Measurements from ENCODE around the gene MASP1.
"Not testable (repeated sequence)": the region's sequence is repeated elsewhere in the genome, so short reads cannot be mapped to it uniquely, and the experiment has no call there.

Gene MASP1

GRCh38 chr3:187213616-187214015, 77.9 kb downstream of the MASP1 start:
- H3K4me1 ChIP-seq: no peaks in the 10 kb centered on the region
- peaks cover 3% of the 10 kb centered on the region; the same call in 1 of the 2 replicates for H3K27me3 ChIP-seq (ENCODE audit: low read depth)
- H3K9me3 ChIP-seq: no peaks in the 10 kb centered on the region
- no peak overlapping the region for H3K4me3 ChIP-seq
- DNase-seq (ENCODE audit: low spot score in 2 of 2): no peak
- no peaks in the 10 kb centered on the region for H3K36me3 ChIP-seq (replicated peaks)
- in situ Hi-C loops (cut with MboI; ENCODE audit: low sequenced_read_pairs): no loop called here

DNA sequence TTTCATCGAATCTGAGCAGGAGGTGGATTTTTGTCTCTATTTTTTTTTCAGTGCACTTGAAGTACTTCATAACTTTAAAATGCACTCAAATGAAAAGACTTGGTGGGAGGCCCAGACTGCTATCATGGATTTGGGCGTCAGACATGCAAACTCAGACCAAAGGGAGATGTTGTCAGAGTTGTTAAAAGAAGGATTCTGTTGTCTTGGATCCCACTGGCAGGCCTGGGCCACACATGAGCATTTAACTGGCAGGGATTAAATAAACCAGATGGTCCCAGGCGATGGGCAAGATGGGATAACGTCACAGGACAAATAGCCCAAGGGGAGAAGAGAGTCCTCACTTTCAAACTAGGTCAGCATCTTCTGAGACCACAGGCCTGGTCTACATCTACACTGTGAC, 78.8 kb downstream of the MASP1 start:
- Histone ChIP-seq H3K4me1 (no peaks in the 10 kb centered on the region), H3K9me3 (peaks cover 5% of the 10 kb centered on the region; the same call in 1 of the 2 replicates), H3K4me3 (no peak overlapping the region), H3K36me3 (replicated peaks) (no peaks in the 10 kb centered on the region), H3K27me3 (ENCODE audit: low read depth) (peaks cover 3% of the 10 kb centered on the region; the same call in 1 of the 2 replicates)
- no peak for DNase-seq (ENCODE audit: low spot score in 2 of 2)
- in situ Hi-C loops (cut with MboI; ENCODE audit: low sequenced_read_pairs): no loop called here

DNA sequence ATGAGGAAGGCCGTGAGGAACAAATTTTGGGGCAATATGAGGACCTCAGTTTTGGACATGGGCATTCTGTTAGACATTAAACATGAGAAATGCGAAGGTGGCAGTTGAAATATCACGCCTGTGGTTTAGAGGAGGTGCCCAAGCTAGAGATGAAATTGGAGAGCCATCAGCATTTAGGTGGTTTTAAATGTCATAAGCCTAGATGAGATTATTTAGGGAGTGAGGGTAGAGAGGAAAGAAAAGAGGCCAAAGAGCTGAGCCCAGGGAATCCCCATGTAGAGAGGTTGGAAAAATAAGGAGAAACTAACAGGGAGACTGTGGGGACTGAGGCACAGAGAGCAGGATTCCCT, 79.4 kb downstream of the MASP1 start:
- Histone ChIP-seq H3K4me1 (no peaks in the 10 kb centered on the region), H3K9me3 (peaks cover 7% of the 10 kb centered on the region), H3K4me3 (no peak overlapping the region), H3K27me3 (ENCODE audit: low read depth) (peaks cover under 1% of the 10 kb centered on the region; the same call in 1 of the 2 replicates), H3K36me3 (replicated peaks) (no peaks in the 10 kb centered on the region)
- in situ Hi-C loops (cut with MboI; ENCODE audit: low sequenced_read_pairs): no loop called here
- DNase-seq (ENCODE audit: low spot score in 2 of 2): no peak

DNA sequence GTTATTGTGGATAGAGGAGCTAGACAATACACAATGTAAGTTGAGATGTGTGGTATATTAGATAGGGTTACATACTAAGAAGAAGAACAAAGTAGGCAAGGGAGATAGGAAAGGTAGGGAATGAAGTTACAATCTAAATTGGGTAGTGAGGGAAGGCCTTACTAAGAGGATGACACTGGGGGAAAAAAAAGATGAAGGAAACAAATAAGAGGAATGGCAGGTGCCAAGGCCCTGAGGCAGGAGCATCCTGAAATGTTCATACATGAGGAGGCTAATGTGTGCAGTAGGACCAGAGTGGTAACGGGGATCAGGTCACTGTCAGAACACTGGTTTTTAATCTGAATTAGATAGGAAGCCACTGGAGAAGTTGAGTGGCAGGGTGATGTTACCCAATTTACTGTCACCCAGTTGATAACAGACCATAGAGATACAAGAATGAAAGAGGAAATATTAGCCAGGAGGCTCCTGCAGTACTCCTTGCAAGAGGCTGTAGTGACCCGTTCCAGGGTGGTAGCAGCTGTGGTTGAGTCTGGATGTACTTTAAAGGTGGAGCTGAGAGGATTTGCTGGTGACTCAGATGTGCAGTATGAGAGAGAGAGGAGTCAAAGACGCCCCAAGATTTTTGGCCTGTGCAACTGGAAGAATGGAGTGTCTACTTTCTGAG, 79.9 kb downstream of the MASP1 start:
- no peak for DNase-seq (ENCODE audit: low spot score in 2 of 2)
- peaks cover 9% of the 10 kb centered on the region for H3K9me3 ChIP-seq
- in situ Hi-C loops (cut with MboI; ENCODE audit: low sequenced_read_pairs): no loop called here
- no peak overlapping the region for H3K4me3 ChIP-seq
- H3K4me1 ChIP-seq: no peaks in the 10 kb centered on the region
- H3K27me3 ChIP-seq (ENCODE audit: low read depth): no peaks in the 10 kb centered on the region; the same call in 1 of the 2 replicates
- no peaks in the 10 kb centered on the region for H3K36me3 ChIP-seq (replicated peaks)

- DNase-seq (ENCODE audit: low spot score in 2 of 2): no peak
- in situ Hi-C loops (cut with MboI; ENCODE audit: low sequenced_read_pairs): no loop called here
- Histone ChIP-seq H3K36me3 (replicated peaks) (no peaks in the 10 kb centered on the region), H3K4me1 (no peaks in the 10 kb centered on the region), H3K27me3 (ENCODE audit: low read depth) (no peaks in the 10 kb centered on the region), H3K9me3 (peaks cover 10% of the 10 kb centered on the region), H3K4me3 (no peak overlapping the region)
Observed at GRCh38 chr3:187210545-187211327, 80.8 kb downstream of the MASP1 start.

GRCh38 chr3:187210091-187210490, 81.4 kb downstream of the MASP1 start:
- no peaks in the 10 kb centered on the region for H3K36me3 ChIP-seq (replicated peaks)
- H3K27me3 ChIP-seq (ENCODE audit: low read depth): no peaks in the 10 kb centered on the region
- no peak for DNase-seq (ENCODE audit: low spot score in 2 of 2)
- H3K4me1 ChIP-seq: no peaks in the 10 kb centered on the region
- peaks cover 12% of the 10 kb centered on the region for H3K9me3 ChIP-seq
- no peak overlapping the region for H3K4me3 ChIP-seq
- in situ Hi-C loops (cut with MboI; ENCODE audit: low sequenced_read_pairs): no loop called here

DNA sequence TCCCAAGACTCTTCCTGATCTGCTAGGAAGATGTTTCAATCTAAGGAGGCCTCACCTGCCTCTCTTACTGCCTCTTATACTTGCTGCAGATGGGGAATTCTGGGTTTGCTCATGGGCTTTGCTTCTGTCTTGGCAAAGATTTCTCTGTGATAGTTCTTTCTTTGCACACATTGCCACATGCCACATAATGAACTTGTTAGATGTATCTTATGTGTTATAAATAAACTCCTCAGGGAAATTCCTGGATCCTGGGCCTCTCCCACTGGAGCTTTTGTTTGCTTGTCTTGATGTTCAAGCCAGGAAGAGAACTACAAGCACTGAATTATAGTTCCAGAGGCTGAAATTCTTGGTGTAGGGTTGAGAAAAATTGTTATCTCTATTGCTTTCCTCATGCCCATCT, 82.0 kb downstream of the MASP1 start:
- DNase-seq (ENCODE audit: low spot score in 2 of 2): no peak
- in situ Hi-C loops (cut with MboI; ENCODE audit: low sequenced_read_pairs): no loop called here
- H3K4me3 ChIP-seq: no peak overlapping the region
- H3K4me1 ChIP-seq: no peaks in the 10 kb centered on the region
- H3K36me3 ChIP-seq (replicated peaks): no peaks in the 10 kb centered on the region
- peaks cover 12% of the 10 kb centered on the region for H3K9me3 ChIP-seq
- H3K27me3 ChIP-seq (ENCODE audit: low read depth): no peaks in the 10 kb centered on the region

GRCh38 chr3:187208159-187208558, 83.4 kb downstream of the MASP1 start:
- H3K27me3 ChIP-seq (ENCODE audit: low read depth): no peaks in the 10 kb centered on the region
- H3K9me3 ChIP-seq: peaks cover 14% of the 10 kb centered on the region
- H3K4me1 ChIP-seq: no peaks in the 10 kb centered on the region
- in situ Hi-C loops (cut with MboI; ENCODE audit: low sequenced_read_pairs): no loop called here
- no peaks in the 10 kb centered on the region for H3K36me3 ChIP-seq (replicated peaks)
- no peak overlapping the region for H3K4me3 ChIP-seq
- peak; percentile 12 to 28 for DNase-seq (ENCODE audit: low spot score in 2 of 2)

DNA sequence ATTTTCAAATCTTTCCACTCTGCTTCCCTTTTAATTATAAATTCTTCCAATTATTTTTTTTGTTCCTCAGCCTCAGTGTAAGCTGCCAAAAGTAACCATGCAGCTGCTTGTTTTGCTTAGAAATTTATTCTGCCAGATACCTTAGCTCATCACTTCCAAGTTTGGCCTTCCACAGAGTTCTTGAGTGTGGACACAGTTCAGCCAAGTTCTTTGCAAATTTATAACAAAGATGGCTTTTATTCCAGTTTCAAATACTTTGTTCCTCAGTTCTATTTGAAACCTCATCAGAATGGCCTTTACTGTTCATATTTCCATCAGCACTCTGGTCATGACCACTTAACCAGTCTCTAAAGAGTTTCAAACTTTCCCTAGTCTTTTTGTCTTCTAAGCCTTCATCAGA, 83.9 kb downstream of the MASP1 start:
- H3K36me3 ChIP-seq (replicated peaks): no peaks in the 10 kb centered on the region
- in situ Hi-C loops (cut with MboI; ENCODE audit: low sequenced_read_pairs): no loop called here

GRCh38 chr3:187207062-187207461, 84.5 kb downstream of the MASP1 start:
- in situ Hi-C loops (cut with MboI; ENCODE audit: low sequenced_read_pairs): no loop called here
- Histone ChIP-seq H3K4me1 (no peaks in the 10 kb centered on the region), H3K9me3 (peaks cover 14% of the 10 kb centered on the region), H3K27me3 (ENCODE audit: low read depth) (no peaks in the 10 kb centered on the region), H3K36me3 (replicated peaks) (no peaks in the 10 kb centered on the region), H3K4me3 (no peak overlapping the region)
- no peak for DNase-seq (ENCODE audit: low spot score in 2 of 2)

More for the DNA sequence above, 83.9 kb downstream of the MASP1 start:
- no peaks in the 10 kb centered on the region for H3K4me1 ChIP-seq
- no peak for DNase-seq (ENCODE audit: low spot score in 2 of 2)
- H3K9me3 ChIP-seq: peaks cover 14% of the 10 kb centered on the region
- no peak overlapping the region for H3K4me3 ChIP-seq
- H3K27me3 ChIP-seq (ENCODE audit: low read depth): no peaks in the 10 kb centered on the region

- Histone ChIP-seq H3K4me1 (no peaks in the 10 kb centered on the region), H3K27me3 (ENCODE audit: low read depth) (no peaks in the 10 kb centered on the region; the same call in 1 of the 2 replicates), H3K4me3 (no peak overlapping the region), H3K9me3 (peaks cover 14% of the 10 kb centered on the region), H3K36me3 (replicated peaks) (no peaks in the 10 kb centered on the region)
- no peak for DNase-seq (ENCODE audit: low spot score in 2 of 2)
- in situ Hi-C loops (cut with MboI; ENCODE audit: low sequenced_read_pairs): no loop called here
Observed at GRCh38 chr3:187205683-187206082, 85.9 kb downstream of the MASP1 start.

DNA sequence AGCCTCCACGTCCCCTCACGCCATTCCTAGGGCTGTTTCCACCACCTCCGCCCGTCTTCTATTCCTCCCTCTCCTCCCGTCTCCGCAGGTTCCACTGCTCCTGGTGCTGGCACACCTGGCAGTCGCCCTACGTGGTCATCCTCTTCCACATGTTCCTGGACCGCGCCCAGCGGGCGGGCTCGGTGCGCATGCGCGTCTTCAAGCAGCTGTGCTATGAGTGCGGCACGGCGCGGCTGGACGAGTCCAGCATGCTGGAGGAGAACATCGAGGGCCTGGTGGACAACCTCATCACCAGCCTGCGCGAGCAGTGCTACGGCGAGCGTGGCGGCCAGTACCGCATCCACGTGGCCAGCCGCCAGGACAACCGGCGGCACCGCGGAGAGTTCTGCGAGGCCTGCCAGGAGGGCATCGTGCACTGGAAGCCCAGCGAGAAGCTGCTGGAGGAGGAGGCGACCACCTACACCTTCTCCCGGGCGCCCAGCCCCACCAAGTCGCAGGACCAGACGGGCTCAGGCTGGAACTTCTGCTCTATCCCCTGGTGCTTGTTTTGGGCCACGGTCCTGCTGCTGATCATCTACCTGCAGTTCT, 92.0 kb downstream of the MASP1 start:
- H3K36me3 ChIP-seq (replicated peaks); in situ Hi-C loops (cut with MboI; ENCODE audit: low sequenced_read_pairs); H3K4me3 ChIP-seq; DNase-seq (ENCODE audit: low spot score in 2 of 2); H3K9me3 ChIP-seq; H3K27me3 ChIP-seq (ENCODE audit: low read depth); H3K4me1 ChIP-seq: not testable (repeated sequence)

DNA sequence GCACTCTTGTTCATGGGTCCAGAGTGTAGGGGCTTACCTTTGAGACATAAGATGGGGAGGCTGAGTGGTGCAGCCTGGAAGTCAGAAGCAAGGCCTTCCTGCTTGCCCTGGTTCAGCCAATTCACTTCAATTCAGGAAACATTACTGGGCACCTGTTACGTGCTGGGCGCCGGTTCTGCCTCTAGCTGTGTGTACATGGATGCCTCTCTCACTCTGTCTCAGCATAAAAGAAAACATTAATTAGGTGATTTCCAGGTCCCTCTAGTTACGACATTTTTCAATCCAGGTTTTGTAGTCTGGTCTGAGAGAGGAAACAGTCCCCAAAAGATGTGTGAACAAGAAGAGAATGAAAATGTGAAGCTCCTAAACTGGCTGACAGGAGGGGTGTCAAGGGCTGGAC, 93.0 kb downstream of the MASP1 start:
- DNase-seq (ENCODE audit: low spot score in 2 of 2): no peak

GRCh38 chr3:187197335-187197649, 94.2 kb downstream of the MASP1 start, which contains the start of gene RTP1:
Gene RTP1 (plus strand): TSS chr3:187197486. CDS start chr3:187197516, 30 bp downstream.
- Histone ChIP-seq H3K27me3 (ENCODE audit: low read depth) (peaks cover 3% of the 10 kb centered on the region; the same call in 1 of the 2 replicates), H3K4me1 (no peaks in the 10 kb centered on the region)
- DNase-seq (ENCODE audit: low spot score in 2 of 2): peak in 1 of 2 experiments; percentile 51

More for the DNA sequence above, 93.0 kb downstream of the MASP1 start:
- H3K27me3 ChIP-seq (ENCODE audit: low read depth): peaks cover 3% of the 10 kb centered on the region; the same call in 1 of the 2 replicates
- H3K9me3 ChIP-seq: no peaks in the 10 kb centered on the region; the same call in 1 of the 2 replicates
- H3K4me1 ChIP-seq: no peaks in the 10 kb centered on the region
- no peaks in the 10 kb centered on the region for H3K36me3 ChIP-seq (replicated peaks)
- in situ Hi-C loops (cut with MboI; ENCODE audit: low sequenced_read_pairs): no loop called here
- H3K4me3 ChIP-seq: no peak overlapping the region

More at GRCh38 chr3:187197335-187197649, 94.2 kb downstream of the MASP1 start, which contains the start of gene RTP1:
- no peaks in the 10 kb centered on the region; the same call in 1 of the 2 replicates for H3K9me3 ChIP-seq
- H3K4me3 ChIP-seq: no peak within 1 kb of the TSS
- H3K36me3 ChIP-seq (replicated peaks): no peaks in the 10 kb centered on the region
- in situ Hi-C loops (cut with MboI; ENCODE audit: low sequenced_read_pairs): no loop called here
